GM21515 (cell line): Measurements from ENCODE around the gene ST7.
"Not testable (repeated sequence)": the region's sequence is repeated elsewhere in the genome, so short reads cannot be mapped to it uniquely, and the experiment has no call there.

Experiments
- ATAC-seq: cut with Tn5 transposase; IDR thresholded peaks from one replicate; pipeline ENCODE4 v1.9.1; 2021; ENCODE audit not compliant: unreplicated experiment

Gene ST7

DNA sequence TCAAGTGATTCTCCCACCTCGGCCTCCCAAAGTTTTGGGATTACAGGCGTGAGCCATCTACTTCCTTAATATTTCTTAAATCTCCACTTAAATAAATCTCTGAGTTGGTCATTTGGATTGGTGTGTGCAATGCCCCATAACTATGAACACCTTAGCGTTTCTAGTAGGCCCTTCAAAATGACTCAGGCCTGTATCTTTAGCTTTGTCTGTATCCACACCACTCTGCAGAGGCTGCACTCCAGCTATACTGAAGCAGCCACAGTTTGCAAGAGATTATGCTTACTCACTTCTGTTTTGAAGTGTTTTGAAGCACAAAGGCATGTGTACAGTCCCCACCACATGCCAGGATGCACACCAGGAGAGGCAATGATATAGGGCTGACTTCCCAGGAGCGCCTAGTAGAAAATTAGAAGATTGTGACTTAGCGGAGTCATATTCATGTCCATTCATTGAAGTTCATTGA, 2.4 kb upstream of the ST7 start:
- ATAC-seq = no peak

DNA sequence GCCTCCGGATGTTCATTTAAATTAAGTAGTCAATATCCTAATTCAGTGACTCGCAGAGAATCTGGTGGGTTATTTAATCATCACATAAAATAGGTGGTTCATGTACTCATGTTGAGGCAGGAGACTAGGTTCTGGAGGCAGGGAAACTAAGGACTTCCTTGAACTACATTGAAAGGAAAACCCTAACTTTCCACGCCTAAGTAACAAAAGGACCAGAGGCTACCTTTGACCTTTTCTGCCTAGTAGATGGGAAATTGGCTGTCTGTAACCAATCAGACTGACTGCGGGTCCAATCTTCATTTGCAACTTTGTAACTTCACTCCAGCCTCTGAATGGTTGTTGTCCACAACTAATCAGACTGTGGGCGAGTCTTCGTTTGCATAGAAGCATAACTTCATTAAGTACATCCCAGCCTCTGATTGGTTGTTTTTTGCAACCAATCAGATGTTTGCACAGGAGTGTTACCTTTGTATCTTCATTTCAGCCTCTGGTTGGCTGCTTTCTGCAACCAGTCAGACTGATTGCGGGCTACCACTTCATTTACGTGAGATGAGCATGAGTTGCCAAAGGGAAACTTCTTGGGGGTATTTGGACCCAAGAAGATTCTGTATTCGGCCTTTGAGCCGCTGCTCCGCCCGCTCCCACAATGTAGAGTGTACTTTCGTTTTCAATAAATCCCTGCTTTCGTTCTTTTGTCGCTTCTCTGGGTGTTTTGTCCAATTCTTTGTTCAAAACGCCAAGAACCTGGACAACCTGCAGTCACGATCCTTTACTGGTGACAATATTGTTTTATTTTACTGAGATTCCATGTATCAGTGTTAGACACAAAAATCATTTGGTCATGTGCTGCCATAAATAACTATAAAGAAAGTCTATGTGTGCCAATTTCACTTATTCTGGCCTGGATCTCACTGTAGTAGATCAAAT, 1.7 kb upstream of the ST7 start:
- ATAC-seq = no peak

DNA sequence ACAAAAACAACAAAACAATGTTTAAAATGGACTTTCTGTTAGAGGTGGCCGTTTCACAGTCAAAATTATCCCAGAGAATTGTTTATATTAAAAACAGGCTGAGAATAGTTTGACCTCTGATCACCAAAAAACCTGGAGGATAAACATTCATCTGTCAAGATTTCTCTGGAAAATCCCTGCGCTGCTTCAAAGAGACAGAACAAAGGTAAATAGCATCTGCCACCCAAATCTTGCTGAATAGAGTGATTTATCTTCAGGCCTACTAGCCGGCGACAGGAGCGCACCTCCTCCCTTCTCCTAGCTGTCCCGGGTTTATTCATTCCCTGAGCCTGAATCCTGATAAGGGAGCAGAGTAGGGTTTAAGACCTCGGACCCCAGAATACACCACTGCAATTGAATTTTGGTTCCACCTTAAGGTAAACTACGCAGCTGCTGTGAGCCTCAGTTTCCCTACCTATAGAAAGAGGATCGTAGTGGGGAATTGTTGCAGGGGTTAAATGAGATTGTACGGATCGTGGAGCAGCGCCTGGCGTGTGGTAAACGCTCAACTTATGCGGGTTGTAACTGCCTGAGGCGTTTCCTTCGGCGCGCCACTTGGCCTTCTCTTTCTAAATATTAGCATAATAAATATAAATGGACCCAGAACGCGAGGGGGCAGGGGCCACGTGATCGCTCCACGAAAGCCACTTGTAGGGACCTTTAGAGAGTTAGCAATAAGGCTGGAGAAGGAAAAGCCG, 498 bp upstream of the ST7 start:
- ATAC-seq = no peak

DNA sequence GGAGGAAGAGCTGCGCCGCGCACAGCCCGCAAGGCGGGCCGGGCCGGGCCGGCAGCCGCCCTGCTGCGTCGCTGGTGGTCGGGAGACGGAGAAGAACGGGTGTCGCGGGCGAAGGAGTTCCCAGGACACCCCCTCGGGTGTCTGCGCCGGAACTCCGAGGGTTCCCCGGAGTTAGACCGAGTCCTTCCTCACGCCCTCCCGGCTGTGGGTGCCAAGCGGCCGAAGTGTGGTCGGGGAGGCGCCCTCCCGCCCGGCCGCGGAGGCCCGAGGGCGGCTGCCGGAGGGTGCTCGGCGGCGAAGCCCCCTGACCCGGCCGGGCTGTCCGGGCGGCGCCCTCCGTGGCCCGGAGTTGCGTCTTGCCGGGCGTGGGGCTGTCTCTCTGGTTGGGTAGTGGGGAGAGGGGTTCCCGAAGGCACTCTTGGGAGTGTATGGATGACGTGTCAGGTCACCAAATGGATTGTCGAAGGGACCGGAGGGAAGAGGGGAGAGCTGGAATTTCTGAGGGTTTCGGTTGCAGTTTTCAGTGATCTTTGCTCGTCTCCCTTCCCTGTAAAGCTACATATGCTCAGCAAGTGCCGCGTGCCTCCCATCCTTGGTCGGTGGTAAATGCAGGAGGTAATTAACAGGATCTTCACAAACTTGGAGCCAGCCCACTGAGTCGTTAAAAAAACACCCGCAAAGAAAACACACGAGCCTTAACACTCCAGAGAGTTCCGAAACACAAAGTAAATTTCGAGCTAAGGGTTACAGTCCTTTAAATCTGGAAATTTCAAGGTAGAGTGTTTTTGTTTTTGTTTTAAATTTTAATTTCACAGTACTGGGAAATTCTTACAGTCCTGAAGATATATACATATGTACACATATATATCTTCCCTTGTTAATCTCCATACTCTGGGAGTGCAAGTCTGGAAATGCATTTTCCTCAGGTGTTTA, 871 bp downstream of the ST7 start:
- peak; percentile 21 for ATAC-seq

DNA sequence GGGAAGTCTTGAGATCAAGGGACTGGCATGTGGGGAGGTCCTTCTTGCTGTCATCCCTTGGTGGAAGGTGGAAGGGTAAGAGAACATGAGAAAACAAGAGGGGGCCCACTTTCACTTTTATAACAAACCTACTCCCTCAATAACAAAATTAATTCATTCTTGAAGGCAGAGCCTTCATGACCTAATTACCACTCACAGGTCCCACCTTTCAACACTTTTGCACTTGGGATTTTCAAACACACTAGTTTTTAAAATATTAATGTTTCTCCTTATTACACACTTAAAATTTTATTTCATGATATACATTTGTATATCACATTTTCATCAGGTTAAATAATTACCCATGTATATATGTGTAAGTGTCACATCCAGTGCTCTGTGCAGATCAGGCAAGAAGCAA, 2.0 kb downstream of the ST7 start:
- no peak for ATAC-seq

DNA sequence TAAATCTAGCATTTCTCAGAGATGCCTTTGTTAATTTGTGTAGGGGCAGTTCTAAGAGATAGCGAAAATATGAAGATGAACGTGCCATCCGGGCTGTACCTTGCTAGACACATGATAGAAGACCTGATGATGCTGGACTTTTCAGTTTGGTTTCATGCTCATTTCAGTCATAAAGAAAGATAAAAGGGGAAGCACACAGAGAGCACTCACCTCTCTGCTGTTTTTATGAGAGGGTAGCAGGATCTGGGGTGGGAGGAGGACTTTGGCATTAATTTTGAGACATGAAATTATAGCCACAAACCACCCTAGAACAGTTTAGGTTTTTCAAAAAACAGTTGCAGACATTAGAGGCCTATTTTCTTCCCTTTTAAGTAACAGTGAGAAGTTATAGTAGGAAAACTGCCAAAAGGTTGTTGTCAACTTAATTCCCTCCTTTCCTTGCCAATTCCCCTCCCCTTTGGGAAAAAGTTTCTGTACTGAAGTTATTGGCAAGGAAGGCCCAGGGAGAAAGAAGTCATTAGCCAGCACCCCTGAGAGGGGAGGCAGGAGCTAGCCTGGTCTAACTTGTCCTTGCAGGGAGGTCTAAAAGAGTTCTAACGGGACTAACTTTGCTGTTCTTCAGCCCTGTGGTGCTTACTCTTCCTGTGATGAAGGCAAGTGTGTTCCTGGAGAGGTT, 2.6 kb downstream of the ST7 start:
- peak; percentile 70 for ATAC-seq

DNA sequence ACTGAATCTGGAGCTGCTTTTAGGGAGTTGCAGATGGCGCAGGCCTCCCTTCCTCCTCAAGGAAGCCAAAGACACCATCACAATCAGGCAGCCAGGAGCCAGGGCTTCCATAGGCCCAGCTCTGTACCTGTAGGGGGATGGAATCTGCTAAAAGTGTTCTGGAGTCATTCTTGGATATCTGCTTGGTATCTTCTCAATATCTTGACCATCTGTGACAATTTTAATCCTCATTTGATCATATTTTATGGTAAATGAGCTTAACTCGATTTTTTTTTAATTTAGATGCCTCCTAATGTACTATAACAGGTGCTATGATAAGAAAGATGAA, 3.1 kb downstream of the ST7 start:
- ATAC-seq = no peak

DNA sequence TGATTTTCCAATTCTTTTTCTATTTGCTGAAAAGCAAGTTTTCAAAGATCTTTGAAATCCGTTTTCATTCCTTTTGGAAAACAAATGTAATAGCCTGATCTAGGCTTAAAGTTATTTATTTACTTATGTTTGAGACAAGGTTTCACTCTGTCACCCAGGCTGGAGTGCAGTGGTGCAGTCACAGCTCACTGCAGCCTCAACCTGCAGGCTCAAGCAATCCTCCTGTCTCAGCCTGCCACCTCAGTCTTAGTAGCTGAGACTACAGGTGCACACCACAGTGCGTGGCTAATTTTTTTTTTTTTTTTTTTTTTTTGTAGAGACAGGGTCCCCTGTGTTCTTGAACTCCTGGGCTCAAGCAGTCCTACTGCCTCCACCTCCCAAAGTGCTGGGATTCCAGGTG, 4.6 kb downstream of the ST7 start:
- ATAC-seq = peak; percentile 27

DNA sequence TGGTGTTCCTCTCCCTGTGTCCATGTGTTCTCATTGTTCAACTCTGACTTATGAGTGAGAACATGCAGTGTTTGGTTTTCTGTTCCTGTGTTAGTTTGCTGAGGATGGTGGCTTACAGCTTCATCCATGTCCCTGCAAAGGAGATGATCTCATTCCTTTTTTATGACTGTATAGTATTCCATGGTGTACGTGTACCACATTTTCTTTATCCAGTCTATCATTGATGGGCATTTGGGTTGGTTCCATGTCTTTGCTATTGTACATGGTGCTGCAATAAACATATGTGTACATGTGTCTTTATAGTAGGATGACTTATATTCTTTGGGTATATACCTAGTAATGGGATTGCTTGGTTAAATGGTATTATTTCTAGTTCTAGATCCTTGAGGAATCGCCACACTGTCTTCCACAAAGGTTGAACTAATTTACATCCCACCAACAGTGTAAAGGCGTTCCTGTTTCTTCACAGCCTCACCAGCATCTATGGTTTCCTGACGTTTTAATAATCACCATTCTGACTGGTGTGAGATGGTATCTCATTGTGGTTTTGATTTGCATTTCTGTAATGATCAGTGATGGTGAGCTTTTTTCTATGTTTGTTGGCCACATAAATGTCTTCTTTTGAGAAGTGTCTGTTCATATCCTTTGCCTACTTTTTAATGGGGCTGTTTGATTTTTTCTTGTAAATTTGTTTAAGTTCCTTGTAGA, 8.8 kb downstream of the ST7 start:
- ATAC-seq = not testable (repeated sequence)

DNA sequence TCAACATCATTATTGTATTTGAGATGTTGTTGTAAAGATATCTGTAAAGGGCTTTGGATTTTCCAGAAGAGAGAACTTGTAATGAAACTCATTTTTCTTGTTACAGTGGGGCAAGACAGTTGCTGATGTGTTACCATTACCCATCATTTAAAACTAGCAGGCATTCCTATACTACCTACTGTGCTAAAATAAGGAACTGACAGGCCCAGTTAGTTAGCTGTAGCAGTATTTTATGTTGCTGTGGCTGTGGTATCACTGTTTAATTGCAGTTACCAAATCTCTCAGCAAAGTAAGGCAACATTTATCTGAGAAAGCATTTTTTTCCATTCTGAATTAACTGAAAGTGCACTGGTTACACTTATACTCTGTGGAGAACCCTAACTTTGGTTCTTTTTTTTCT, 9.9 kb downstream of the ST7 start:
- ATAC-seq = no peak

DNA sequence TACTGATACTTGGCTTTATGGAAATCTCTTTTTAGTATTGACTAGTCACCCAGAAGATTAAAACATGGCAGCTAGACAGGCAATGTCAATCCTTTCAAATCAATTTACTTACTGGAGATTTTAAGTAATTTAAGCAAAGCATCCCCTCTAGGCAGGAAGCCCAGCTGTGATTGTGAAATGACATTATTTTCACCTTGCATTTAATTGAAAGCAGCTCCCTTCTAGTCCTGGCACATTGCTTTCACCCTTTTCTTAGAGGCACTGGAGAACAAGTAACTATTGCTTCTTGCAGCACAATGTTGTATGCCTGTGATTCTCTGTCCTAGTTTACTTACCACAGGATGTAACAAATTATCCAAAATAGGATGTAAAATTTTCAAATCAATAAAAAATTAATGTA, 13.3 kb downstream of the ST7 start:
- ATAC-seq = no peak

DNA sequence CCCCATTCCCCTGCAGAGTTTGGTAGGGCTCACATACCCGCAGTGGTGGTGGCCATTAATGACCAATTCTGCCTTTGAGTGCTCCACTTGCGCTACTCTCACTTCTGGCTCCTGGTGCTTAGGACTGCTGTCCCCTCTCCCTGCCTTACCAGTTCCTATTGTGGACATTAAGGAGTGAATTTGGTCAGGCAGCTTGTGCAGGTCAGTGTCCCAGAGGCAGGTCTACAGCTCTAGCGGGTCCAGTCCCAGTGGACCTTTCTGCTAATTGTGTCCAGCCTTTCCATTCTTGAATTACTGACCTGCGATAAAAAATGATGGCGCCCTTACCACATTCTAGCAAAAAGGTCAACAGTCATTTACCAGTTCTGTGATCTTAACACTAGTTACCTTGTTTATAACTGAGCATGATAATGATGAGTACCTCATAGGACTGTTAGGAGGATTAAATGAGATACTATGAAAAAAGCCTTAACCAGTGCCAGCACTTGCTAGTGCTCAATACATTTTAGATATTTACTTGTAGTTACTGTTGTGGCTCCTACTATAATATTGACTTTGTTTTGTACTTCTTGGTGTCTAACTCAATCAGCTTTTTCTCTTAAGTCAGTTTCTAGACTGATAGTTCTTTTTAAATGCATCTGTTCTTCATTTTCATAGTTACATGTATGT, 14.1 kb downstream of the ST7 start:
- no peak for ATAC-seq

DNA sequence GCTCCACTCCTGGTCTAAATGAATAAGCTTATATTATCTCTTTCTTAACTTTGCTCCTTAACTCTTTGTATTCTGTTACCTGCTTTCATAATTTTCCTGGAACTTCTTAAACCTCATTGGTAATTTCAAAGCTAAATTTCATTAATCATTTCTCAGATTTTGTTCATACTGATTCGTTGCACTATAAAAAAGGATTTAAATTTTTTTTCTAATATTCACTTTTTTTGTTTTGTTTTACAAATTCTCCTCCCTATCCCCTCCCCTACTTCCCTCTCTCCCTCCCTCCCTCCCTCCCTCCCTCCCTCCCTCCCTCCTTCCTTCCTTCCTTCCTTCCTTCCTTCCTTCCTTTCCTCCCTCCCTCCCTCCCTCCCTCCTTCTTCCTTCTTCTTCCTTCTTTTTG, 14.7 kb downstream of the ST7 start:
- no peak for ATAC-seq

DNA sequence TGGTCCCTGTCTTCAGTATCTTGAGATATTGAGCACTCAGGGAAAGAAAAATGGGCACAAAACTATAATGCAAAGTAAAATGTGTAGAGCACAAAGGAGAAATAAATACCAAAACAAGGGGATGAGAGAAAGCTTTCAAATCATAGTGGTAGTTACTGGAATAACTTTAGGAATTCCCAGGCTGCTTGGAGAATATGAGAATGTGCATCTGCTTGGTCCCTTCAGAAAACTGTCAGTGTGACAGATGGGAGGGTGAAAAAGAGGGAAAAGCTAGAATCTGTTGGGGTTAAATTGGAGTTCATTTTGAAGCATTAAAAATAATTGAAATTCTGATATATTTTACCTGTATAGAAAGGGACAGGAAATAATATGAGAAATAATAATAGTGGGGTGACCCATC, 15.3 kb downstream of the ST7 start:
- ATAC-seq = no peak

DNA sequence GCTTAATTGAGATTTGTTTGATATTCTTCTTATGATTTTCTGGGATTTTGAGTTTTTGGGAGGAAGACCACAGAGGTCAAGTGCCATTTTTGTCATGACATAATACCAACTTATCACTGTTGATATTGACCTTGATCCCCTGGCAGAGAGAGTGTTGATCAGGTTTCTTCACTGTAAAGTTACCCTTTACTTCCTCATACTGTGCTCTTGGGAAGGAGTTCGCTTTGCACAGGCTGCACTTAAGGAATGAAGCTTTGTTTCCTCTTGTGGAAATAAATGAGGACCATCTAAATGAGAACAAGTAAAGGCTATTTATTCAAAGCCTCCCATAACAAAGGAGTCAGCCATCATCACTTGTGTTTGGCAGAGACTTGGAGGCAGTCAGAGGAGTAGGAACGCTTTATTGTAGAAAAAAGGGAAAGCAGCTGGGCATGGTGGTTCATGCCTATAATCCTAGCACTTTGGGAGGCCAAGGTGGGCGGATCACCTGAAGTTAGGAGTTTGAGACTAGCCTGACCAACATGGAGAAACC, 16.1 kb downstream of the ST7 start:
- ATAC-seq = no peak

DNA sequence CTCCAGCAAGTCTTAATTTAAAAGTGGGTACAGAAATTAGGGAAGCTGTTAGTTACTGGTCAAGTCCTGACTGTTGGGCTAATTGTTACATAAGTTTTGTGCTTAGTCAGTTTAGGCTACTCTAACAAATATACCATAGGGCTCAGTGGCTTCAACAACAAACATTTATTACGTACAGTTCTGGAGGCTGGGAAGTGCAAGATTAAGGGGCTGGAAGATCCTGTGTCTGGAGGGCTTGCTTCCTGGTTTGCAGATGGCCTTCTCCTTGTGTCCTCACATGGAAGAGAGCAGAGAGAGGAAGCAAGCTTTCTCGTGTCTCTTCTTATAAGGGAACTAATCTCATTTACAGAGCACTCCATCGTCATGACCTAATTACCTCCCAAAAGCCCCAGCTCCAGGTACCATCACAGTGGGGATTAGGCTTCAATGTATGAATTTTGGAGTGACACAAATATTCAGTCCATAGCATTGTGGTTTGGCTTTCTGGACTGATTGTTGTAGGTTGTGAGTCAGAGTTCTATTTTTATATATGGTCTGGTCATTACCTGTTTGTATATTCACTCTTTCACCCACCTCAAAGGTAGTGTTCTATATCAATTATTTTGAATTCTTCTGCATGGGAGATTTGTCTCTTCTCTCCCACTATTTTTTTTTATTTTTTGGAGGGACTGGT, 17.1 kb downstream of the ST7 start:
- peak; percentile 57 for ATAC-seq

DNA sequence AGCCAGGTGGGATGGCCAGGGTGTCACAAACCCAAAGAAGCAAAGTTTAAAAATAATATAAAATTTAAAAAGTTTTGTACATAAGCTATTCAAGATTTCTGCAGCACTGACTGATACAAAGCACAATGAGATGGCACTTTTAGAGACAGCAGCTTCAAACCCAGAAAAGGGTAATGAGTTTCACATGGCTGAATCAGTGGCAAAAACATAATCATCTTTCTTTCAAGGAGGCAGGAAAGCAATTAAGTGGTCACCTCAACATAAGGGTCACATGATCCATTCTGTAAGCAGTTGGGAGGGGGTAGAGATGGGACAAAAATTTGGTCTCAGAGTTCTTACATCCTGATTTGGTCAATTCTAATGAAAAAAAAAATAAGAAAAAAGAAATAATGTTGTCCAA, 17.9 kb downstream of the ST7 start:
- not testable (repeated sequence) for ATAC-seq

DNA sequence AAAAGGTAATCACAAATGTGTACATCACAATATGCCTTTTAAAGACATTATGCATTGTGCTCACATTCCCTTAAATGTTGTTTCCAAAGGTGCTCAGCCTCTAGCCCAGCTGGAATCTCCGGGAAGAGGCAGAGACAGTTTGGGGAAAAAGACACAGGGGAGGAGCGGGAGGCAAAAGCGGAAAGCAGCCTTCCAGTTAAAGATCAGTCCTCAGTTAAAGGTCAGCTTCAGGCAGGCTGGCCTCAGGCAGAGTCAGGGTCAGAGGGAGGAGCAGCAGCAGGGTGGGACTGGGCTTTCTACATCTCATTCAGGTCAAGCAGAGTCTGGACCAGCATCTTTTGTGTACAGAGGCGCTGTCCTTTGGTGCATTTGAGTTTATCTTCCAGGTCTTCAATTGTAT, 18.6 kb downstream of the ST7 start:
- no peak for ATAC-seq

DNA sequence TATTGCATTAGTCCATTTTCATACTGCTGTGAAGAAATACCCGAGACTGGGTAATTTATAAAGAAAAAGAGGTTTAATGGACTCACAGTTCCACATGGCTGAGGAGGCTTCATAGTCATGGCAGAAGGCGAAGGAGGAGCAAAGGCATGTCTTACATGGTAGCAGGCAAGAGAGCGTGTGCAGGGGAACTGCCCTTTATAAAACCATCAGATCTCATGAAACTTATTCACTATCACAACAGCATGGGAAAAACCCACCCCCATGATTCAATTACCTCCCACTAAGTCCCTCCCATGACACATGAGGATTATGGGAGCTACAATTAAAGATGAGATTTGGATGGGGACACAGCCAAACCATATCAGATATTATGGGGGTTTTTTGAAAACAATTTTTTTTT, 21.7 kb downstream of the ST7 start:
- ATAC-seq = not testable (repeated sequence)
